DMS53 treated with DMSO at 0.1 percent for 48 hours (cell line): ENCODE data around the gene FDX2.
A peak's percentile ranks its signal among the peaks of the same experiment; 100 is the strongest.

Source experiments
- DNase-seq: peaks from one replicate; lab custom pipeline; 2025; ENCODE audit not compliant: unreplicated experiment; lab: John Stamatoyannopoulos, UW

Gene FDX2

GRCh38 chr19:10333758-10334587, 18.2 kb upstream of the FDX2 start:
- peak; percentile 41 for DNase-seq

GRCh38 chr19:10332965-10333757, 17.3 kb upstream of the FDX2 start, which contains the start of gene RAVER1:
RAVER1 (minus strand) TSS chr19:10333529; CDS start chr19:10333507, 22 bp downstream.
- DNase-seq, result peak; percentile 75

- no peak for DNase-seq
Observed at GRCh38 chr19:10332158-10332964, 16.5 kb upstream of the FDX2 start.

GRCh38 chr19:10329555-10329954, 13.7 kb upstream of the FDX2 start:
- no peak for DNase-seq

- DNase-seq, result no peak
Observed at GRCh38 chr19:10328558-10329429, 13.0 kb upstream of the FDX2 start.

- DNase-seq, result no peak
Observed at GRCh38 chr19:10327793-10328192, 12.0 kb upstream of the FDX2 start.

GRCh38 chr19:10325732-10326131, 9.9 kb upstream of the FDX2 start:
- no peak for DNase-seq

GRCh38 chr19:10321874-10322835, 6.3 kb upstream of the FDX2 start:
- no peak for DNase-seq

GRCh38 chr19:10321417-10321797, 5.6 kb upstream of the FDX2 start:
- no peak for DNase-seq

- DNase-seq, result no peak
Observed at GRCh38 chr19:10320602-10321416, 5.0 kb upstream of the FDX2 start.

GRCh38 chr19:10318807-10319682, 3.2 kb upstream of the FDX2 start:
- no peak for DNase-seq

- no peak for DNase-seq
Observed at GRCh38 chr19:10317857-10318462, 2.1 kb upstream of the FDX2 start.

- no peak for DNase-seq
Observed at GRCh38 chr19:10317045-10317856, 1.4 kb upstream of the FDX2 start.

- no peak for DNase-seq
Observed at GRCh38 chr19:10316229-10317044, 622 bp upstream of the FDX2 start.

GRCh38 chr19:10309423-10309822, 6.4 kb downstream of the FDX2 start, which contains the start of gene ZGLP1:
ZGLP1 (minus strand) TSS chr19:10309815.
- DNase-seq, result no peak
